Karpas-422 (cell line): ENCODE data around the gene AHCYL2. TPM values are rescaled to one million over a fixed set of nuclear protein-coding genes. Genes with fewer than 3 reads are reported as not detected.

ENCODE experiments used
- DNase-seq: peaks from one replicate; pipeline ENCODE4 v3.0.0-alpha.2; 2015
- H2AFZ ChIP-seq: fragments of 200-600 bp; sonication (generic); 2 replicates; pipeline ENCODE4 v1.6.1; 2014; ENCODE audit warnings: antibody characterized with exemption, low read length, mixed read lengths
- H3K27ac ChIP-seq: fragments of 200-600 bp; sonication (generic); 2 replicates; pipeline ENCODE4 v1.5.1; 2014; ENCODE audit warnings: mild to moderate bottlenecking, low read length, moderate library complexity
- H3K27me3 ChIP-seq: fragments of 200-600 bp; sonication (generic); 2 replicates; pipeline ENCODE4 v1.6.1; 2014; ENCODE audit warnings: low read length, mixed read lengths
- H3K36me3 ChIP-seq: fragments of 200-600 bp; sonication (generic); 2 replicates; pipeline ENCODE4 v1.6.1; 2014; ENCODE audit warnings: low read length, mixed read lengths; ENCODE audit not compliant: insufficient read depth
- H3K4me1 ChIP-seq: fragments of 200-600 bp; sonication (generic); 2 replicates; pipeline ENCODE4 v1.6.1; 2014; ENCODE audit warnings: mild to moderate bottlenecking, low read length, mixed read lengths
- H3K4me2 ChIP-seq: fragments of 200-600 bp; sonication (generic); 2 replicates; pipeline ENCODE4 v1.6.1; 2014; ENCODE audit warnings: low read length, low read depth, mild to moderate bottlenecking; ENCODE audit not compliant: poor library complexity, severe bottlenecking
- H3K4me3 ChIP-seq: fragments of 200-600 bp; sonication (generic); 2 replicates; pipeline ENCODE4 v1.5.1; 2014; ENCODE audit warnings: mild to moderate bottlenecking, antibody characterized with exemption, low read length, mixed read lengths
- H3K79me2 ChIP-seq: fragments of 200-600 bp; sonication (generic); 2 replicates; pipeline ENCODE4 v1.6.1; 2014; ENCODE audit warnings: mild to moderate bottlenecking, low read length, mixed read lengths
- H3K9ac ChIP-seq: fragments of 200-600 bp; sonication (generic); 2 replicates; pipeline ENCODE4 v1.6.0; 2014; ENCODE audit warnings: low read length
- H3K9me2 ChIP-seq: fragments of 200-600 bp; sonication (generic), shearing (Covaris generic); replicated peaks from 2 replicates; pipeline ENCODE4 v1.6.0; 2014; ENCODE audit warnings: mild to moderate bottlenecking, low read length, moderate library complexity; ENCODE audit not compliant: insufficient read depth
- H3K9me3 ChIP-seq: fragments of 300-700, 200-600 bp; sonication (generic); 2 replicates; pipeline ENCODE4 v1.6.1; 2014; ENCODE audit warnings: low read length, mixed read lengths
- H4K20me1 ChIP-seq: fragments of 200-600 bp; sonication (generic); 2 replicates; pipeline ENCODE4 v1.6.1; 2014; ENCODE audit warnings: mild to moderate bottlenecking, antibody characterized with exemption, low read length, low read depth; ENCODE audit not compliant: insufficient read depth
- total RNA-seq: library from RNA; depleted of rRNA; stranded (reverse); fragments of >200 nt; shearing (Covaris generic); gene quantifications from 2 replicates; pipeline ENCODE4 v1.2.3, GENCODE V29; 2014; ENCODE audit warnings: low replicate concordance

Gene AHCYL2
- total RNA-seq, 1 experiment from 2014 or later, result 6.0 TPM

DNA sequence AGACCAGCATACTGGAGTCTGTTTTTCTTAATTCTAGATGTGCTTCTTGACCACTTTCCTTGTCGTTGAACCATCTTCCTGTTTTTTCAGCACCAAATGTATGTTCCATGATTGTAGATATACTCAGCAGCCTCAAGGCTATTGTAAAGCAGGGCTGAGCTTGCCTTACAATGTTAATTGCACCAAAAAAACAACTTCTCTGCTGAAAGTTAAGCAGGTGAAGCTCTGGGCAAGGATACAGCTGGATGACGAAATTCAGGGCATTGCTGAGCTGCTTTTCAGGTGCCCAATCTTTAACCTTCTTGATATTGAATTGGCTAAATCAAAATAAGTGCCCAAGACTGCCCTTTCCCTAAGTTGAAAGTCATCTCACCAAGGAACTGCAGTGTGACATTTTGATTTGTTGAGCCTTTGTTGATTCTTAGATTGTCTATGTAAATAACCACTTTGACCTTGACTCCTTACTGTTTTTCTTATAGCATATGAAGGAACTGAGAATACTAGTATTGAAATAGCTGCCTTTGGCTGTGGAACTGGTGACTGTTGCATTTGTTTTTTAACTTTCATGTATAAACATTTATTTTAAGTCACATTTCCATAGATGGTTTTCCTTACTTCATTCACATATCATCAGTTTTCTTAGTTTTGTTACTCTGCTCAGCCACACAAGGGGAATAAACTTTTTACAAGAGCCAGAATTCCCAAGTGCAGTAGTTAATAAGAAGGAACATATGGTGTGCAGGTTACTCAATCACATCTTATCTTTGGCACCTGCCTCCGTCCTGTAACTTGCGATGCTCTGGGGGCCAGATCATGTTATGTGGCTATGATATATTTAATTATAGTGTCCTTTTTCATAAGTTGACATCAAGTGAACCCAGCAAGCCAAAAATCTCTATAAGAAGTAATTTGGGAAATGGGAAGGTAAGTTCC lies 3.1 kb downstream of the AHCYL2 start:
- Histone ChIP-seq H3K79me2 (0 out of 2 replicates have a peak, but pooled peaks cover 7% of the 10 kb centered on the region), H3K9me2 (no peaks in the 10 kb centered on the region), H4K20me1 (peaks cover 15% of the 10 kb centered on the region), H3K9me3 (no peaks in the 10 kb centered on the region), H3K4me1 (peaks cover 25% of the 10 kb centered on the region), H3K9ac (no peak overlapping the region), H2AFZ (no peak overlapping the region), H3K27ac (no peak overlapping the region), H3K4me2 (no peak overlapping the region), H3K36me3 (no peaks in the 10 kb centered on the region), H3K27me3 (no peaks in the 10 kb centered on the region), H3K4me3 (no peak overlapping the region)
- DNase-seq, result no peak

DNA sequence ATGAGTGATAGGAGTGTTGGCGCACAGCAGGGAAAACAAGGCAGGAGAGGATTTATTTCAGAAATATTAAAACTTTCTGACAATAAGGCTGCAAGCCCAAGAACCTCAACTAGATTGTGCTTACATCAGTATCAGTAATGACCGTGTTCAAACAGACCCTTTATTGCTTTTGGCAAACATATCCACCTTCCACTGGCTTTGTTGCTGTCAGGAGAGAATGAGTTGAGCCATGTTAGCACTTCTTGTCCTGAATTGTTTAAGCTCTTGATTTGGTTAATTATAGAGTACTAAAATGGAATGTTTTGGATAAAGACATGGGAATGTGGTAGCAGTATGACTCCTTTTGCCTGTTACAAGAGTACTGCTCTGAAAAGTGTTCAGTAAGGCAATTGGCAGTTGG lies 3.8 kb downstream of the AHCYL2 start:
- Histone ChIP-seq H3K79me2 (0 out of 2 replicates have a peak, but pooled peaks cover 7% of the 10 kb centered on the region), H3K4me3 (no peak overlapping the region)
- DNase-seq, result no peak

DNA sequence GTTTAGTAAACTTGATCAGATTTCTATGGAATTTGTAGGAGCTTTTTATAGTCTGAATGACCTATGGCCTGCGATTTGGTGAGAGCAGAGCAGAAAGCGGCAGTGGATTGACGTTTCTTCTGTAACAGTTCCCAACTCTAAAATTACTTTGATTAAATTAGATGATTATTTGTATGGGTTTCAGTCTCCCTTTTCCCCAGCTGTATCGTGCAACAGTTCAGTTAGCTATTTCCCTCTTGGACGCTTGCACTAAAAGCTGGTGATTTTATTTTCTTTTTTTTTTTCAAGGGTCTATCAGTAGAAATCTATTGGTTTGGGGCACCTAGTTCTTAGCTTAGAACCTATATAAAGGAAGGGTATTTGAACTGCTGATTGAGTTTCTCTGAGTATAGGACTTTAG lies 6.8 kb downstream of the AHCYL2 start:
- no peaks in the 10 kb centered on the region for H3K9me3 ChIP-seq

More for the DNA sequence above, 3.8 kb downstream of the AHCYL2 start:
- Histone ChIP-seq H4K20me1 (peaks cover 15% of the 10 kb centered on the region), H3K4me2 (no peak overlapping the region), H3K27me3 (no peaks in the 10 kb centered on the region), H3K4me1 (peaks cover 25% of the 10 kb centered on the region), H2AFZ (no peak overlapping the region), H3K27ac (no peak overlapping the region), H3K9me3 (no peaks in the 10 kb centered on the region), H3K9me2 (no peaks in the 10 kb centered on the region), H3K36me3 (no peaks in the 10 kb centered on the region), H3K9ac (no peak overlapping the region)

DNA sequence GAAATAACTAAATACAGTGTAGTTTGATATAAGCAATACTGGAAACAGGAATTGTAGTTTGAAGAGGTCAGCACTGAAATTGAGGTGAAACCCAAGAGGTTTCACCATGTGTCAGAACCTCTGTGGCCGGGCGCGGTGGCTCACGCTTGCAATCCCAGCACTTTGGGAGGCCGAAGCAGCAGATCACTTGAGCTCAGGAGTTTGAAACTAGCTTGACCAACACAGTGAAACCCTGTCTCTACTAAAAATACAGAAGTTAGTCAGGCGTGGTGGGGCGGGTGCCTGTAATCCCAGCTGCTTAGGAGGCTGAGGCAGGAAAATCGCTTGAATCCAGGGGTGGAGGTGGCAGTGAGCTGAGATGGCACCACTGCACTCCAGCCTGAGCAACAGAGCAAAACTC lies 13.7 kb downstream of the AHCYL2 start:
- Histone ChIP-seq H4K20me1 (peaks cover 9% of the 10 kb centered on the region; the same call in 1 of the 2 replicates), H3K4me1 (peaks cover 4% of the 10 kb centered on the region; the same call in 1 of the 2 replicates), H3K27ac (no peak overlapping the region), H2AFZ (no peak overlapping the region), H3K9me2 (no peaks in the 10 kb centered on the region), H3K4me3 (no peak overlapping the region), H3K79me2 (no peaks in the 10 kb centered on the region), H3K27me3 (no peaks in the 10 kb centered on the region), H3K36me3 (no peaks in the 10 kb centered on the region), H3K4me2 (no peak overlapping the region), H3K9ac (no peak overlapping the region), H3K9me3 (no peaks in the 10 kb centered on the region)
- no peak for DNase-seq

More for the DNA sequence above, 6.8 kb downstream of the AHCYL2 start:
- Histone ChIP-seq H3K36me3 (no peaks in the 10 kb centered on the region), H3K4me3 (no peak overlapping the region), H3K27ac (no peak overlapping the region), H3K9me2 (no peaks in the 10 kb centered on the region), H3K9ac (no peak overlapping the region), H3K4me2 (no peak overlapping the region), H3K4me1 (peaks cover 3% of the 10 kb centered on the region; the same call in 1 of the 2 replicates), H3K27me3 (no peaks in the 10 kb centered on the region), H3K79me2 (no peaks in the 10 kb centered on the region), H4K20me1 (peaks cover 11% of the 10 kb centered on the region), H2AFZ (no peak overlapping the region)
- no peak for DNase-seq

DNA sequence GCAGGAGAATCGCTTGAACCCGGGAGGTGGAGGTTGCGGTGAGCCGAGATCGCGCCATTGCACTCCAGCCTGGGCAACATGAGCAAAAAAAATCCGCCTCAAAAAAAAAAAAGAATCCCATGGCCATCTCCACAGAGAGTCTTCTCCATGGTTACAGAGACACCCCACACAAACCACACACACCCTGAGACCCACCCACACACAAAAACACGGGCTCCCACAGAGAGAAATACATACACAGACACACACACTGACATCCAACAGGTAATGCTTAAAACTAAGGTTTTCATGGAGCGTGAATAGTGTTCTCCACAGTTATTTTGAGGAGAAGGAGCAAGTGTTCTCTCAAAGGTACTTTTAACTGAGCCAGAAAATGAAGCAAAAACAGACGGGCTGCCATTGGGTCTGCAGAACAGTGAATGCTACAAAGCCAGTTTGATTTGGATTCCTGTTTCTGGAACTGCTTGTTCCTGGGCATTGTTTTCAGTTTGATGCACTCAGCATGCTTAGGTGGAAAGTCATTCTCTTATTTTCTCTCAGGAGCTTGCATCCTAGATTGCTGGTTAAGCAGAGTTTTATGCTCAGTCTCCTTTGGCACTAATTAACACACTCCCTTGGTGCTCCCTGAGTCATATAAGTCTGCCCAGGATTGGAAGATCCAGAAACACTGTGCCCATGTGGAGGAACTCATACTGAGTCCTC lies 15.4 kb downstream of the AHCYL2 start:
- Histone ChIP-seq H3K27ac (no peak overlapping the region), H3K4me3 (no peak overlapping the region), H3K27me3 (no peaks in the 10 kb centered on the region), H2AFZ (no peak overlapping the region), H3K36me3 (no peaks in the 10 kb centered on the region), H3K79me2 (no peaks in the 10 kb centered on the region), H4K20me1 (peaks cover 9% of the 10 kb centered on the region; the same call in 1 of the 2 replicates), H3K9me3 (no peaks in the 10 kb centered on the region), H3K4me2 (no peak overlapping the region), H3K9ac (no peak overlapping the region), H3K9me2 (no peaks in the 10 kb centered on the region), H3K4me1 (peaks cover 4% of the 10 kb centered on the region; the same call in 1 of the 2 replicates)
- no peak for DNase-seq

DNA sequence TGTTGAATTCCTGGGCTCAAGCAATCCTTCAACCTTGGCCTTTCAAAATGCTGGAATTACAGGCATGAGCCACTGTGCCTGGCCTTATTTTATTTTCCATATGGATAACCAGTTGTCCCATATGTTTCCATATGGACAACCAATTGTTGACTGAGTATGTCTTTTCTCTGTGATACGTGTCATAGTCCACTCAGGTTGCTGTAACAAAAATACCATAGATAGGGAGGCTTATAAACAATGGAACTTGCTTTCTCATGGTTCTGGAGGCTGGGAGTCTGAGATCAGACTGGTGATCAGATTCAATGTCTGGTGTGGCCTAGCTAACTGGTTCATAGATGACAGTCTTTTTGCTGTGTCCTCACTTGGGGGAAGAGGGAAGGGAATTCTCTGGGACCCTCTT lies 19.4 kb downstream of the AHCYL2 start:
- Histone ChIP-seq H3K4me2 (no peak overlapping the region), H2AFZ (no peak overlapping the region), H3K27ac (no peak overlapping the region), H3K9me3 (no peaks in the 10 kb centered on the region), H3K4me1 (no peaks in the 10 kb centered on the region), H3K4me3 (no peak overlapping the region), H3K36me3 (no peaks in the 10 kb centered on the region), H3K9me2 (no peaks in the 10 kb centered on the region), H3K79me2 (no peaks in the 10 kb centered on the region), H4K20me1 (0 out of 2 replicates have a peak, but pooled peaks cover 3% of the 10 kb centered on the region), H3K9ac (no peak overlapping the region), H3K27me3 (no peaks in the 10 kb centered on the region)
- no peak for DNase-seq

DNA sequence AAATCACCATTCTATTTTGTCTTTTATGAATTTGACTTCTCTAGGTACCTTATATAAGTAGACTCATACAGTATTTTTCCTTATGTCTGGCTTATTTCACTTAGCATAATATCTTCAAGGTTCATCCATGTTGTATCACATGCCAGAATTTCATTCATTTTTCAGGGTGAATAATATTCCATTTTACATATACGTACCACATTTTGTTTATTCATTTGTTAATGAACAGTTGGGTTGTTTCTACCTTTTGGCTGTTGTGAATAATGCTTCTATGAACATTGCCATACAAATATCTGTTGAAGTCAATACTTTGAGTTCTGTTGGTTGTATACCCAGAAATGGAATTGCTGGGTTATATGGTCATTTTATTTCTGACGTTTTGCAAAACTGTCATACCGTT lies 20.7 kb downstream of the AHCYL2 start:
- Histone ChIP-seq H3K27ac (no peak overlapping the region), H2AFZ (no peak overlapping the region), H3K9ac (no peak overlapping the region), H4K20me1 (0 out of 2 replicates have a peak, but pooled peaks cover 4% of the 10 kb centered on the region), H3K27me3 (no peaks in the 10 kb centered on the region), H3K36me3 (no peaks in the 10 kb centered on the region), H3K9me3 (no peaks in the 10 kb centered on the region), H3K4me1 (peaks cover 3% of the 10 kb centered on the region), H3K79me2 (no peaks in the 10 kb centered on the region), H3K9me2 (no peaks in the 10 kb centered on the region), H3K4me3 (no peak overlapping the region), H3K4me2 (no peak overlapping the region)
- DNase-seq, result no peak

DNA sequence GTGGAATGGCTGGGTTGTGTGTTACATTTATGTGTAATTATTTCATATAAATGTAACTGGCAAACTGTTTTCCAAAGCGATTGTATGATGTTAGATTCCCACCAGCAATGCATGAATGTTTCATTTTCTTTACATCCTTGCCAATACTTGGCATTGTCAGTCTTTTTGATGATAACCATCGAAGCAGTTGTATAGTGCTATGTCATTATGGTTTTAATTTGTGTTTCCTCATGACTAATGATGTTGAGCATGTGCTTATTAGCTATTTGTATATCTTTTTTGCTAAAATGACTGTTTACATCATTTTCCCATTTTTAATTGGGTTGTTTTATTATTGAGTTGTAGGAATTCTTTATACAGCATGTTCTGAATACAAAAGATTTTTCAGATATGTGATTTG lies 22.3 kb downstream of the AHCYL2 start:
- no peak overlapping the region for H2AFZ ChIP-seq
- H3K9ac ChIP-seq, result no peak overlapping the region
- H4K20me1 ChIP-seq, result 0 out of 2 replicates have a peak, but pooled peaks cover 9% of the 10 kb centered on the region
- H3K27me3 ChIP-seq, result no peaks in the 10 kb centered on the region
- no peaks in the 10 kb centered on the region for H3K79me2 ChIP-seq
- no peak overlapping the region for H3K27ac ChIP-seq
- H3K4me3 ChIP-seq, result no peak overlapping the region
- H3K9me3 ChIP-seq, result no peaks in the 10 kb centered on the region
- H3K4me2 ChIP-seq, result no peak overlapping the region
- no peak for DNase-seq
- H3K9me2 ChIP-seq, result no peaks in the 10 kb centered on the region
- H3K4me1 ChIP-seq, result peaks cover 8% of the 10 kb centered on the region
- H3K36me3 ChIP-seq, result no peaks in the 10 kb centered on the region
